ENCODE measurements around the gene ALAS1. TPM values are rescaled to one million over a fixed set of nuclear protein-coding genes. Genes with fewer than 3 reads are reported as not detected.
A peak's percentile ranks its signal among the peaks of the same experiment; 100 is the strongest.

The ALAS1 gene
- total and polyA plus RNA-seq, 9 of the 15 experiments (the other 6 are each of a cell fraction or from before 2014, with no cell fraction given): 21.4 to 49.5 (median 34.4) TPM

DNA sequence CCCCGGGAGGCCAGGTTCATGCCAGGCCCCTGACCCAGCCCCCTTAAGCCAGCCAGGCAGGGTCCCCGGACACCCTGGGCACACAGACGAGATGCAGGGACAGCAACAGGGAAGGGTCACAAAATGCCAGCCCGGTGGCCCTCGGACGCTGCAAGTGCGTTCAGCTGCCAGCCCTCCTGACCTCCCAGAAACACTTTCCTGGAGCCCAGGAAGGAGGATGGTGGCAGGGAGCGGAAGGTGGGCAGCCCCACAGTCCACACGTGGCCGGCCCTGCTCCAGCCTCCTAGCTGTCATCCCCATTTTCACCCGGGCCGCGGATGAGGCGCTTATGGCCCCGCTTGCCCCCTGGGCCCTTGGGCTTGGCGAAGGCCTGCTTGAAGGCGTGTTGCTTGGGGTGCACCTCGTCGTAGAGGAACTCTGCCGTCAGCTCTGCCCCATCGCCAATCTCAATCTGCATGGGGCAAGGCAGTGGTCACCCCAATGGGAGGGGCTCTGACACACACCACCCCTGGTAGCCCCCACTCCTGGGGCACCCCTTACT, 30.9 kb downstream of the ALAS1 start:
- Histone ChIP-seq H3K4me2 (ENCODE audit: insufficient read depth, low read length) (no peak overlapping the region), H3K4me1 (replicated peaks in 1 of 2; ENCODE audit: control insufficient read depth in 2 of 2, insufficient read depth in 2 of 2, low read length in 2 of 2) (peaks cover 4 to 48% of the 10 kb centered on the region in 2 experiments; a peak in 2 of 5 replicates), H2AFZ (ENCODE audit: low read depth, low read length) (no peak overlapping the region), H3K9me1 (ENCODE audit: control insufficient read depth, insufficient read depth, low read length) (no peaks in the 10 kb centered on the region), H3K27me3 (ENCODE audit: control insufficient read depth in 2 of 2, insufficient read depth in 2 of 2, low read length in 2 of 2) (no peaks in the 10 kb centered on the region), H3K79me2 (ENCODE audit: control insufficient read depth, insufficient read depth, low read length) (no peaks in the 10 kb centered on the region; the same call in 2 of the 3 replicates), H3K9ac (ENCODE audit: insufficient read depth in 1 of 2, low read depth in 2 of 2, low read length in 2 of 2) (peak overlapping the region in 1 of 2 experiments; percentile 35; a peak in 1 of 4 replicates), H3K9me3 (replicated peaks; ENCODE audit: control insufficient read depth, insufficient read depth, low read depth, low read length) (no peaks in the 10 kb centered on the region), H3K4me3 (no peak overlapping the region), H3K27ac (ENCODE audit: extremely low read depth, low read depth, low read length) (no peak overlapping the region), H3K36me3 (ENCODE audit: control insufficient read depth, insufficient read depth, low read length) (peaks cover 31% of the 10 kb centered on the region; the same call in 2 of the 3 replicates), H4K20me1 (replicated peaks; ENCODE audit: control insufficient read depth, insufficient read depth, low read length) (no peaks in the 10 kb centered on the region; the same call in 1 of the 2 replicates)
- TSS peak; percentile 57 for BruUV-seq (replicated peaks)
- FAIRE-seq (no peak), ATAC-seq (no peak), DNase-seq (ENCODE audit: extremely low read depth in 1 of 4, low spot score in 3 of 4) (no peak)
- CTCF ChIA-PET (ENCODE audit: low intra/inter-chr PET ratio): no interaction called here
- TF ChIP-seq, protein P1, sequence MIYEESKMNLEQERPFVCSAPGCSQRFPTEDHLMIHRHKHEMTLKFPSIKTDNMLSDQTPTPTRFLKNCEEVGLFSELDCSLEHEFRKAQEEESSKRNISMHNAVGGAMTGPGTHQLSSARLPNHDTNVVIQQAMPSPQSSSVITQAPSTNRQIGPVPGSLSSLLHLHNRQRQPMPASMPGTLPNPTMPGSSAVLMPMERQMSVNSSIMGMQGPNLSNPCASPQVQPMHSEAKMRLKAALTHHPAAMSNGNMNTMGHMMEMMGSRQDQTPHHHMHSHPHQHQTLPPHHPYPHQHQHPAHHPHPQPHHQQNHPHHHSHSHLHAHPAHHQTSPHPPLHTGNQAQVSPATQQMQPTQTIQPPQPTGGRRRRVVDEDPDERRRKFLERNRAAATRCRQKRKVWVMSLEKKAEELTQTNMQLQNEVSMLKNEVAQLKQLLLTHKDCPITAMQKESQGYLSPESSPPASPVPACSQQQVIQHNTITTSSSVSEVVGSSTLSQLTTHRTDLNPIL (CRISPR knock-in tag; IDR thresholded peaks at IDR 0.05): no peak
- TF ChIP-seq BDP1 (IDR thresholded peaks at IDR 0.05; ENCODE audit: insufficient read depth, insufficient read length): no peak
- no peak for TF ChIP-seq ZNF586 (CRISPR knock-in tag; conservative IDR thresholded peaks at IDR 0.05)
- TF ChIP-seq, protein P2, sequence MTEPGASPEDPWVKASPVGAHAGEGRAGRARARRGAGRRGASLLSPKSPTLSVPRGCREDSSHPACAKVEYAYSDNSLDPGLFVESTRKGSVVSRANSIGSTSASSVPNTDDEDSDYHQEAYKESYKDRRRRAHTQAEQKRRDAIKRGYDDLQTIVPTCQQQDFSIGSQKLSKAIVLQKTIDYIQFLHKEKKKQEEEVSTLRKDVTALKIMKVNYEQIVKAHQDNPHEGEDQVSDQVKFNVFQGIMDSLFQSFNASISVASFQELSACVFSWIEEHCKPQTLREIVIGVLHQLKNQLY (CRISPR knock-in tag; conservative IDR thresholded peaks at IDR 0.05): no peak
- peak; percentile 36 for TF ChIP-seq RBFOX2 (IDR thresholded peaks at IDR 0.05; ENCODE audit: low read depth, low read length)
- TF ChIP-seq, protein P3, sequence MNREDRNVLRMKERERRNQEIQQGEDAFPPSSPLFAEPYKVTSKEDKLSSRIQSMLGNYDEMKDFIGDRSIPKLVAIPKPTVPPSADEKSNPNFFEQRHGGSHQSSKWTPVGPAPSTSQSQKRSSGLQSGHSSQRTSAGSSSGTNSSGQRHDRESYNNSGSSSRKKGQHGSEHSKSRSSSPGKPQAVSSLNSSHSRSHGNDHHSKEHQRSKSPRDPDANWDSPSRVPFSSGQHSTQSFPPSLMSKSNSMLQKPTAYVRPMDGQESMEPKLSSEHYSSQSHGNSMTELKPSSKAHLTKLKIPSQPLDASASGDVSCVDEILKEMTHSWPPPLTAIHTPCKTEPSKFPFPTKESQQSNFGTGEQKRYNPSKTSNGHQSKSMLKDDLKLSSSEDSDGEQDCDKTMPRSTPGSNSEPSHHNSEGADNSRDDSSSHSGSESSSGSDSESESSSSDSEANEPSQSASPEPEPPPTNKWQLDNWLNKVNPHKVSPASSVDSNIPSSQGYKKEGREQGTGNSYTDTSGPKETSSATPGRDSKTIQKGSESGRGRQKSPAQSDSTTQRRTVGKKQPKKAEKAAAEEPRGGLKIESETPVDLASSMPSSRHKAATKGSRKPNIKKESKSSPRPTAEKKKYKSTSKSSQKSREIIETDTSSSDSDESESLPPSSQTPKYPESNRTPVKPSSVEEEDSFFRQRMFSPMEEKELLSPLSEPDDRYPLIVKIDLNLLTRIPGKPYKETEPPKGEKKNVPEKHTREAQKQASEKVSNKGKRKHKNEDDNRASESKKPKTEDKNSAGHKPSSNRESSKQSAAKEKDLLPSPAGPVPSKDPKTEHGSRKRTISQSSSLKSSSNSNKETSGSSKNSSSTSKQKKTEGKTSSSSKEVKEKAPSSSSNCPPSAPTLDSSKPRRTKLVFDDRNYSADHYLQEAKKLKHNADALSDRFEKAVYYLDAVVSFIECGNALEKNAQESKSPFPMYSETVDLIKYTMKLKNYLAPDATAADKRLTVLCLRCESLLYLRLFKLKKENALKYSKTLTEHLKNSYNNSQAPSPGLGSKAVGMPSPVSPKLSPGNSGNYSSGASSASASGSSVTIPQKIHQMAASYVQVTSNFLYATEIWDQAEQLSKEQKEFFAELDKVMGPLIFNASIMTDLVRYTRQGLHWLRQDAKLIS (CRISPR knock-in tag; IDR thresholded peaks at IDR 0.05): no peak
- TF ChIP-seq RFX7 (CRISPR knock-in tag; IDR thresholded peaks at IDR 0.05): no peak
- no peak for TF ChIP-seq CCAR2 (IDR thresholded peaks at IDR 0.05; ENCODE audit: low read depth, low read length)
- TF ChIP-seq, protein P4, sequence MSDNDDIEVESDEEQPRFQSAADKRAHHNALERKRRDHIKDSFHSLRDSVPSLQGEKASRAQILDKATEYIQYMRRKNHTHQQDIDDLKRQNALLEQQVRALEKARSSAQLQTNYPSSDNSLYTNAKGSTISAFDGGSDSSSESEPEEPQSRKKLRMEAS (CRISPR knock-in tag; IDR thresholded peaks at IDR 0.05): no peak
- no peak for TF ChIP-seq TGIF2 (CRISPR knock-in tag; IDR thresholded peaks at IDR 0.05)
- 0 out of 2 replicates have a peak, but pooled peaks have one; percentile 25 for TF ChIP-seq POLR2G (IDR thresholded peaks at IDR 0.05; ENCODE audit: low read depth, low read length)
- TF ChIP-seq CBX8 (IDR thresholded peaks at IDR 0.05; ENCODE audit: borderline replicate concordance, extremely low read depth, low read depth, low read length, poor library complexity, severe bottlenecking): no peak
- POLR2A ChIA-PET: no interaction called here
- 90% methylated on average over 18 of the region's 21 CpGs for WGBS (ENCODE audit: insufficient coverage, low coverage, missing lambda C conversion rate)
- in situ Hi-C loops (cut with MboI) (no loop called here), intact Hi-C loops (cut with micrococcal nuclease) (no loop called here)

All from K562 (cell line).